Activated CD4-positive, alpha-beta memory T cell treated with anti-CD3 and anti-CD28 coated beads for 36 hours (primary cell): Measurements from ENCODE around the gene KDM8. TPM values are rescaled to one million over a fixed set of nuclear protein-coding genes. Genes with fewer than 3 reads are reported as not detected.
A peak's percentile ranks its signal among the peaks of the same experiment; 100 is the strongest.

Experiments
- CTCF ChIA-PET: fragments of 350-600 bp; sonication (Branson Sonifier 250); formaldehyde crosslinking; loops from one replicate; lab custom pipeline; 2021; ENCODE audit warnings: antibody characterized with exemption, inconsistent platforms; lab: Charles Lee
- POLR2A ChIA-PET: fragments of 350-600 bp; sonication (Branson Sonifier 250); formaldehyde crosslinking; loops from one replicate; lab custom pipeline; 2021; ENCODE audit warnings: antibody characterized with exemption; lab: Charles Lee
- DNase-seq: peaks from one replicate; pipeline ENCODE4 v3.0.0-alpha.2; 2020
- H3K27ac Mint-ChIP-seq: one replicate; pipeline ENCODE4 v1.8.0; 2021; ENCODE audit warnings: mixed read lengths
- H3K27me3 Mint-ChIP-seq: one replicate; pipeline ENCODE4 v1.8.0; 2021; ENCODE audit warnings: mixed read lengths
- H3K36me3 Mint-ChIP-seq: one replicate; pipeline ENCODE4 v1.8.0; 2021; ENCODE audit warnings: mixed read lengths
- H3K4me1 Mint-ChIP-seq: one replicate; pipeline ENCODE4 v1.8.0; 2021; ENCODE audit warnings: low read depth, mixed read lengths
- H3K4me3 Mint-ChIP-seq: one replicate; pipeline ENCODE4 v1.8.0; 2021; ENCODE audit warnings: mild to moderate bottlenecking, mixed read lengths
- H3K9me3 Mint-ChIP-seq: one replicate; pipeline ENCODE4 v1.8.0; 2021; ENCODE audit warnings: mixed read lengths
- intact Hi-C: fragments of 100-400 bp; cut with micrococcal nuclease; formaldehyde crosslinking; loops from one replicate; pipeline ENCODE4 v1.15.1; 2023
- total RNA-seq, 2 experiments: library from RNA; stranded (reverse); gene quantifications; one replicate each; pipeline ENCODE4 v1.2.3, GENCODE V29; 2021

Gene KDM8
- total RNA-seq, 2 experiments from 2014 or later: 8.7 to 9.7 TPM

DNA sequence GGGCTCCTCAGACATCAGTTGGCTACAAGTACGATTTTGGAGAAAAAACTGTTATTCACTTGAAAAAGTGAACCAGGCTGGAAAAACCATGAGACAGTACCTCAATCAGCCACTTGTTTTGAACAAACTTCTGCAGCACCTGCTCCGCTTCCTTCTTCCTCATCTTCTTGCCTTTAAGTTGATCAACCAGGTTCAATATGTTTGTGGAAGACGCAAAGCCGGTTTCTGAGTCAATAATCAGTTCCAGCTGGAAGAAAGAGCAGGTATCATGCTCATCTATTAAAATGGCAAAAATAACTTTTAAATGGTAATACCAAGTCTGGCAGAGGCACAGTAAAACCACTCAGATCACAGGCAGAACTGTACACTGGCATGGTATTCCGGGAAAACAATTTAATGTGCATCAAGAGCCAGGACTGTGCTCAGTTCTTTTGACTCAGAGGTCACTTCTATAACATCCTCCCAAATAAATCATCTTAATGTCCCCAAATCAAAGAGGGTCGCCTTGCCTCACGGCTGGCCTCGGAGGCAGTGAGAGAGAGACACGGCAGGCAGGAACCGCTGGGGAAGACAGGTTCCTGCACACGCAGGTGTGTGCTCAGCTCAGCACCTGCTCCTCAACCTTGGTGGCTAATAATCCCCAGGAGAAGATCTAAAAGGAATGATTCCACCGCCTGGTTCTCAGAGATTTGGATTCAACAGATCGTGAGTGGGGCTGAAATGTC, 29.7 kb downstream of the KDM8 start:
- H3K4me3 Mint-ChIP-seq: no peak overlapping the region
- peaks cover 77% of the 10 kb centered on the region for H3K4me1 Mint-ChIP-seq

DNA sequence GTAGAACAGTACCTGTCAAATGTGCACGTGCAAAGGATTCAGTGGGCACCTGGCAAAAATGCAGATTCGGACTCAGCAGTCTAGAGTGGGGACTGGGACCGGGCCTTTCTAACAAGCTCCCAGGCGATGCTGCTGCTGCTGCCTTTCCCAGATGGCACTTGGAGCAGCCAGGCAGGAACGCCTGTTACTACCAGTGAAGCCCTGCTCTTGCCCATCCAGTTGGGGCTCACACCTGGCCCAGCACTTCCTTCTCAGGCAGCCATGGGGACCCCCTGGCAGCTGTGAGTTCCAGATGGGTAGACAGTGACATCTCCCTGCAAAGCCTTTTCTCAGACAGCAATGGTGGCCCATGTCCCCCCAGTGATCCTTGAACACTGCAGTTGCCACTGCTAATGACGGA, 30.4 kb downstream of the KDM8 start:
- Mint-ChIP-seq H3K4me3 (no peak overlapping the region), H3K36me3 (peaks cover 39% of the 10 kb centered on the region), H3K27me3 (no peaks in the 10 kb centered on the region), H3K4me1 (peaks cover 84% of the 10 kb centered on the region), H3K27ac (peak overlapping the region; percentile 49), H3K9me3 (no peaks in the 10 kb centered on the region)
- no peak for DNase-seq
- CTCF ChIA-PET: interaction anchor here (0.6 to 5.3 kb wide), 31 partner anchors 8 to 214 kb away, joined by 3 to 113 read pairs (median 11); partner anchors contain the start of genes IL21R and NSMCE1
- POLR2A ChIA-PET: interaction anchor here (1.8 to 7.7 kb wide), 3 partner anchors 84 to 170 kb away, joined by 10 to 123 read pairs (median 61); no protein-coding TSS in a partner anchor
- intact Hi-C loops: no loop called here

More for the DNA sequence above, 29.7 kb downstream of the KDM8 start:
- Mint-ChIP-seq H3K27ac (peak overlapping the region; percentile 85), H3K27me3 (no peaks in the 10 kb centered on the region), H3K9me3 (no peaks in the 10 kb centered on the region), H3K36me3 (peaks cover 39% of the 10 kb centered on the region)
- ChIA-PET POLR2A (interaction anchor here (1.7 to 5.0 kb wide), 2 partner anchors 29 to 134 kb away, joined by 6 to 61 read pairs; partner anchors contain the start of gene KDM8), CTCF (interaction anchor here (0.9 to 5.3 kb wide), 8 partner anchors 17 to 214 kb away, joined by 3 to 113 read pairs (median 30); no protein-coding TSS in a partner anchor)
- DNase-seq: no peak
- intact Hi-C loops: no loop called here

DNA sequence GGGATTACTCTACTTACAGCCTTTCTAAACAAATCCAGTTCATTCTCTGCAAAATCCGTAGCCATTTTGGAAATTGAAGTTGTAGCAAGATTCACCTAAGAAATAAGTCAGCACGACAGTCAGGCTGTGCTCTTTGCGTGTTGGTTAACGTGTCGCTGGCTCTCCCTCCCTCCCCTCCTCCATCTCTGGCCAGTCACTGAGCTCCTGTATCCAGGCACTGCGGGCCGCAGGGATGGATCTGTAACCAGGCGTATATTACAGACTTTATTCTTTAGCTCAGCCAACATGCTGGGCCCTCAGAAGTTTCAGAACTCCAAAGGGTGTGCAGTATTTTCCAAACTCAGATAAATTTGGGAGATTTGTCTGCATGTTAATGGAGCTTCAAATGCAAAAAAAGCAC, 30.8 kb downstream of the KDM8 start:
- H3K27ac Mint-ChIP-seq: peak overlapping the region; percentile 49
- no peaks in the 10 kb centered on the region for H3K9me3 Mint-ChIP-seq

GRCh38 chr16:27234603-27235002, 31.3 kb downstream of the KDM8 start:
- POLR2A ChIA-PET: interaction anchor here (0.5 to 7.7 kb wide), 13 partner anchors 9 to 169 kb away, joined by 4 to 123 read pairs (median 8); partner anchors contain the start of genes KDM8 and NSMCE1
- no peaks in the 10 kb centered on the region for H3K27me3 Mint-ChIP-seq
- CTCF ChIA-PET: interaction anchor here (0.6 to 5.3 kb wide), 49 partner anchors 9 to 221 kb away, joined by 3 to 113 read pairs (median 6); partner anchors contain the start of genes IL21R, KDM8 and NSMCE1
- DNase-seq: no peak
- peak overlapping the region; percentile 17 for H3K4me3 Mint-ChIP-seq
- no peaks in the 10 kb centered on the region for H3K9me3 Mint-ChIP-seq
- H3K36me3 Mint-ChIP-seq: peaks cover 43% of the 10 kb centered on the region
- peaks cover 89% of the 10 kb centered on the region for H3K4me1 Mint-ChIP-seq
- peak overlapping the region; percentile 99 for H3K27ac Mint-ChIP-seq
- intact Hi-C loops: loop anchor here (1.0 kb wide), 6 partner anchors 31 to 223 kb away; partner anchors contain the start of genes KDM8 and NSMCE1

More for the DNA sequence above, 30.8 kb downstream of the KDM8 start:
- H3K27me3 Mint-ChIP-seq: no peaks in the 10 kb centered on the region
- ChIA-PET CTCF (interaction anchor here (0.6 to 5.3 kb wide), 43 partner anchors 9 to 213 kb away, joined by 3 to 113 read pairs (median 7); partner anchors contain the start of genes IL21R and NSMCE1), POLR2A (interaction anchor here (1.3 to 7.7 kb wide), 9 partner anchors 9 to 169 kb away, joined by 4 to 123 read pairs (median 10); partner anchors contain the start of genes KDM8 and NSMCE1)
- intact Hi-C loops: no loop called here
- peaks cover 41% of the 10 kb centered on the region for H3K36me3 Mint-ChIP-seq
- no peak for DNase-seq
- peak overlapping the region; percentile 17 for H3K4me3 Mint-ChIP-seq
- peaks cover 86% of the 10 kb centered on the region for H3K4me1 Mint-ChIP-seq

DNA sequence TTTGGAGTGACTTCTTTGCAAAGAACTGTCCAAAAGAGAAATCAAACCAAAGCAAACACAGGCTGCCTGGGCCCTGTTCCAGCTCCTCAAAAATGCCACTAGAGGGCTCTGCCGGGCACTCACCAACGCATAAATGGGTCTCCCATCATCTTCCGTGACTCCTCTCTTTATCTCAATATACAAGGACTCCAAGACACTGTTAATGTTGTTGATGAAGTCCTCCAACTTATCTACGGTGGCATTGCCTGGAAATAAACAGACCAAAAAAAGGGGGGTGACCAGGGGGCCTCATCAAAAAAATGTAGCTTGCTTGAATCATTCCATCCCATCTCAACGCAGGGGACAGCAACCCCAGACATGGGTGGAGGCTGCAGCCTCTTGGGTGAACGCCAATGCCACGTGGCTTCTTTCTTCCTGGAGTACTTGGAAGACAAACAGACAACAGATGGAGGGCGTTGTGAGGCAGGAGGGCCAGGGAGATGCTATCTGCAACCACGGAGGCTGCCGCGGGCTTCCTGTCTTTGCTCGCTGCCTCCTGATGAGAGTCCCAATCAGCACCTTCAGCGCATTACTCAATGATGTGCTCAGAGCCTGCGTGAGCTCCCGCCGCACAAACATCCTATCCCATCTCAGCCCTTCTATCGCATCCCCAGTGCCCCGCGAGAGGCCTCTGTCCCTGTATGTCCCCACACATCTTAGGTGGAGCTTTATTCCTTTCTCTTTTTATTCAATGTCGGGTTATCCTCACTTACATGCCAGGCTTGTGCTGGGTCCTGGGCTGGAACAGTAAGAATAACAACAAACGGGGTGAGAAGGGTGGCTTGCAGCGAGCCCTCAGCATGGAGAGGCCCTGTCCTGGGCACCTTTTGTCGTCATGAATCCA, 32.0 kb downstream of the KDM8 start:
- intact Hi-C loops: loop anchor here (1.0 kb wide), 6 partner anchors 32 to 222 kb away; partner anchors contain the start of genes KDM8 and NSMCE1
- peaks cover 43% of the 10 kb centered on the region for H3K36me3 Mint-ChIP-seq
- H3K9me3 Mint-ChIP-seq: no peaks in the 10 kb centered on the region
- H3K4me1 Mint-ChIP-seq: peaks cover 94% of the 10 kb centered on the region
- peak overlapping the region; percentile 99 for H3K27ac Mint-ChIP-seq
- POLR2A ChIA-PET: interaction anchor here (0.5 to 7.7 kb wide), 18 partner anchors 10 to 216 kb away, joined by 3 to 123 read pairs (median 6); partner anchors contain the start of genes IL21R, KDM8 and NSMCE1
- peak overlapping the region; percentile 59 for H3K4me3 Mint-ChIP-seq
- no peaks in the 10 kb centered on the region for H3K27me3 Mint-ChIP-seq
- DNase-seq: peak; percentile 92
- CTCF ChIA-PET: interaction anchor here (0.6 to 5.3 kb wide), 55 partner anchors 9 to 220 kb away, joined by 3 to 113 read pairs (median 6); partner anchors contain the start of genes KDM8 and NSMCE1

- no peaks in the 10 kb centered on the region for H3K27me3 Mint-ChIP-seq
- H3K9me3 Mint-ChIP-seq: no peaks in the 10 kb centered on the region
- H3K4me3 Mint-ChIP-seq: peak overlapping the region; percentile 59
- POLR2A ChIA-PET: interaction anchor here (0.6 to 7.7 kb wide), 12 partner anchors 10 to 314 kb away, joined by 3 to 123 read pairs (median 11); partner anchors contain the start of genes IL21R, KATNIP and NSMCE1
- H3K27ac Mint-ChIP-seq: peak overlapping the region; percentile 99
- DNase-seq: no peak
- CTCF ChIA-PET: interaction anchor here (0.9 to 5.3 kb wide), 30 partner anchors 9 to 219 kb away, joined by 3 to 113 read pairs (median 11); partner anchors contain the start of genes KDM8 and NSMCE1
- intact Hi-C loops: loop anchor here (1.0 kb wide), 6 partner anchors 32 to 221 kb away; partner anchors contain the start of genes KDM8 and NSMCE1
- H3K36me3 Mint-ChIP-seq: peaks cover 38% of the 10 kb centered on the region
- peaks cover 89% of the 10 kb centered on the region for H3K4me1 Mint-ChIP-seq
Observed at GRCh38 chr16:27235938-27236245, 32.6 kb downstream of the KDM8 start.

DNA sequence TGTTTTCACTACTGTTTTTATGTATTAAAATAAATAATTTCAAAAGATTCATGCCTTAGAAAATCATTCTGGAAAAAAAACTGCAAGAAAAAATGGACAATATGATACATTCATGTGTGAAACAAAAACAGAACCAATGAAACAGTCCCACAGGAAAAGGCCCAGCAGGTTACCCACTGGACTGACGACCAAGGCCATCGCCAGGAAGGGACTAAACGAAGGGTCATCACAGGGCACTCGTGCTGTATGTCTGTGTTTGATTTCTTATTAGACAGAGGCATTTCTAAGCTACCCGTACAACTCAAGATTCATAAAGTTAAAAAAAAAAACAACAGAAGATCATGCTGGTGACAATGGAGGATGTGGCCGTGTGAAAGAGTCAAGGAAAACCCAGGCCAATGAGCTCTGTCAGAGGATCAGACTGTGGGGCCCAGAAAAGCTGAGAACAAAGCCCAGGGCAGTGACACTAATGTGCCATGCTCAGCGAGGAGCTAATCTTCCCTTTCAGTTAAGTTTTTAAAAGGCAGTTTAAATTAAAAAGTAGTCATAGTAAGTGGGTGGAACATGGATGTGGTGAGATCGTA, 33.4 kb downstream of the KDM8 start:
- no peaks in the 10 kb centered on the region for H3K9me3 Mint-ChIP-seq
- peaks cover 32% of the 10 kb centered on the region for H3K36me3 Mint-ChIP-seq
- H3K4me3 Mint-ChIP-seq: peak overlapping the region; percentile 68
- ChIA-PET CTCF (interaction anchor here (0.7 to 5.3 kb wide), 13 partner anchors 8 to 1239 kb away, joined by 3 to 113 read pairs (median 4); no protein-coding TSS in a partner anchor), POLR2A (interaction anchor here (0.8 to 7.7 kb wide), 15 partner anchors 9 to 314 kb away, joined by 3 to 123 read pairs (median 6); partner anchors contain the start of genes IL21R, KATNIP, KDM8 and NSMCE1)
- H3K27ac Mint-ChIP-seq: peak overlapping the region; percentile 99
- intact Hi-C loops: loop anchor here (1.0 kb wide), 4 partner anchors 10 to 166 kb away; partner anchors contain the start of gene IL21R
- no peaks in the 10 kb centered on the region for H3K27me3 Mint-ChIP-seq
- peaks cover 83% of the 10 kb centered on the region for H3K4me1 Mint-ChIP-seq
- DNase-seq: no peak

GRCh38 chr16:27237219-27238015, 34.1 kb downstream of the KDM8 start:
- Mint-ChIP-seq H3K9me3 (no peaks in the 10 kb centered on the region), H3K27me3 (no peaks in the 10 kb centered on the region), H3K4me1 (peaks cover 78% of the 10 kb centered on the region), H3K36me3 (peaks cover 25% of the 10 kb centered on the region), H3K27ac (peak overlapping the region; percentile 99), H3K4me3 (peak overlapping the region; percentile 68)
- CTCF ChIA-PET: interaction anchor here (0.7 to 5.3 kb wide), 11 partner anchors 8 to 1240 kb away, joined by 3 to 113 read pairs (median 4); no protein-coding TSS in a partner anchor
- intact Hi-C loops: loop anchor here (1.0 kb wide), 4 partner anchors 9 to 165 kb away; partner anchors contain the start of gene IL21R
- DNase-seq: peak; percentile 89
- POLR2A ChIA-PET: interaction anchor here (0.8 to 7.7 kb wide), 14 partner anchors 8 to 169 kb away, joined by 3 to 123 read pairs (median 6); partner anchors contain the start of genes IL21R, KDM8 and NSMCE1

- ChIA-PET POLR2A (interaction anchor here (0.5 to 7.7 kb wide), 7 partner anchors 12 to 169 kb away, joined by 3 to 123 read pairs (median 24); partner anchors contain the start of genes IL21R and NSMCE1), CTCF (interaction anchor here (1.0 to 5.3 kb wide), 2 partner anchors 130 to 137 kb away, joined by 3 to 108 read pairs; no protein-coding TSS in a partner anchor)
- peak; percentile 64 for DNase-seq
- Mint-ChIP-seq H3K4me1 (peaks cover 78% of the 10 kb centered on the region), H3K9me3 (no peaks in the 10 kb centered on the region), H3K4me3 (peak overlapping the region; percentile 68), H3K36me3 (peaks cover 19% of the 10 kb centered on the region), H3K27ac (peak overlapping the region; percentile 99), H3K27me3 (no peaks in the 10 kb centered on the region)
- intact Hi-C loops: no loop called here
Observed at GRCh38 chr16:27238016-27238587, 34.8 kb downstream of the KDM8 start.
